ENCODE measurements around the gene CRIP2.

CRIP2 gene

DNA sequence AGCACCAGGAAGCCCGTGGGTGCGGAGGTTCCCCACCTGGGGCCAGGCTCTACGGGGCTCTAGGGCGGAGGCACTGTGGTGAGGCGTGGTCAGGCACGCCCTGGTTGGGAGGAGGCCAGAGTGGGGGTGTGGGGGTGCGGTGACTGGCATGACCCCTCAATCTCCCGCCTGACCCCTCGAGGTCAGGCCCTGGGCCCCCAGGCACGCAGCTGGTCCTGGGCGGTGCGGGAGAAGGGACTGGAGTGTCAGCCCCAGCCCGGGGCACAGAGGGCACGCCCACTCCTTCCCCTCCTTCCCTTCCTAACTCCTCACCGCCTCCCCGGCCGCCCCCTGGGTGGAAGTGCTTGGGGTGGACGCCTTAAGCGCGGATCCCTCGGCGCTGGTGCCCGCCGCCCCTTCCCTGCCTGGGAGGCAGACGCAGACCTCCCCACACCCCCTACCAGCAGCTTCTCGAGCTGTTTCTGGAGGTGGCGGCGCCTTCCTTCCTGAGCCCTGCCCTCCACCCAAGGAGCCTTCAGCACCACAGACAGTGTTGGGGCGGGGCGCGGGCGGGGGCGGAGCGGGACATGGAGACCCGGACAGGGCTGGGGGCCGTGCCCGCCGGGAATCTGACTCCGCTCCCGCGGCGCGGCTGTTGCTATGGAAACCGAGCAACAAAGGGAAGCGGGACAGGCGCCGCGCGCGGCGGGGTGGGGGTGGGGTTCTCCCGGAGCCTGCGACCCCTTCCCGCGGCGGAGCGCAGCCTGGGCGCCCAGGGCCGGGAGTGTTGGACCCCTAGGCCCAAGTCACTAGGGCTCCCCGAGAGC is 741 bp upstream of the CRIP2 start:
- TF ChIP-seq, protein P1, sequence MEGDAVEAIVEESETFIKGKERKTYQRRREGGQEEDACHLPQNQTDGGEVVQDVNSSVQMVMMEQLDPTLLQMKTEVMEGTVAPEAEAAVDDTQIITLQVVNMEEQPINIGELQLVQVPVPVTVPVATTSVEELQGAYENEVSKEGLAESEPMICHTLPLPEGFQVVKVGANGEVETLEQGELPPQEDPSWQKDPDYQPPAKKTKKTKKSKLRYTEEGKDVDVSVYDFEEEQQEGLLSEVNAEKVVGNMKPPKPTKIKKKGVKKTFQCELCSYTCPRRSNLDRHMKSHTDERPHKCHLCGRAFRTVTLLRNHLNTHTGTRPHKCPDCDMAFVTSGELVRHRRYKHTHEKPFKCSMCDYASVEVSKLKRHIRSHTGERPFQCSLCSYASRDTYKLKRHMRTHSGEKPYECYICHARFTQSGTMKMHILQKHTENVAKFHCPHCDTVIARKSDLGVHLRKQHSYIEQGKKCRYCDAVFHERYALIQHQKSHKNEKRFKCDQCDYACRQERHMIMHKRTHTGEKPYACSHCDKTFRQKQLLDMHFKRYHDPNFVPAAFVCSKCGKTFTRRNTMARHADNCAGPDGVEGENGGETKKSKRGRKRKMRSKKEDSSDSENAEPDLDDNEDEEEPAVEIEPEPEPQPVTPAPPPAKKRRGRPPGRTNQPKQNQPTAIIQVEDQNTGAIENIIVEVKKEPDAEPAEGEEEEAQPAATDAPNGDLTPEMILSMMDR (IDR thresholded peaks at IDR 0.05; ENCODE audit: low read depth, low read length): no peak

DNA sequence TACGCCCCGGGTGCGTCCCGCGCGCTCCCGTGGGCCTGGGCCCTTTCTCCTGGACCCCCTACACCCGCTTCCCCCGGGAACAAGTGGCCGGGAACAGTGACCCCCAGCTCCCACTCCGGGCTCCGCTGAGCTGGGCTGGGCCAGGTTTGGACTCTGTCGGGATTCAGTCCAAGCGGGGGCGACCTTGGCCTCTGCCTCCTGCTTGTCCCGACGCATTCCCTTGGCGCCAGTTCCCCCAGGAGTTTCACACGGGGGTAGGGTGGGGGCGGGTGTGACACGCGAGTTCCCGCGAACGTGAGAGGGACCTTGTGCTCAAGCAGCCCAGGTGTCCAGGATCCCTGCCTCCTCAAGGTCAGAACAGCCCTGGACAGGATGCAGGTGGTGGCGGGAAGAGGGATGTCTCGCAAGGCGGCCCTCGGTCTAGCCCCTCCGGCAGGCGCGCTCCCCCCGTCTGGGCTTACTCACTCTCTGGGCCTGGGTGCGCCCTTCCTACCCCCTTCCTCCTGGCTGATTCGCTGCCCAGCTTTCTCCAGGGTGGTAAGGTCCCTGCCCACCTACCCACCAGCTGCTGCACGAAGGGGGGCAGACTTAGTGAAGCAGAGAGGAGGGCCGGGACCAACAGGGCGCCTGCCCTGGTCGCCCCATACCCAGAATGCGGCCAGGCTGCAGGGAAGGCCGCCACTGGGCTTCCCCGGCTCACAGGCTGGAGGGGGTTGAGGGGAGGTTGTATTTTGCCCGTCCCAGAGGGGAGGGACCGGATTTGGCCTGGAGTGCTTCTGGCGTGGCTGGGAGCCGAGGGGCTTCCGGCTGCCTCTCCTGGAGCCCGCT is 862 bp downstream of the CRIP2 start:
- H3K4me3 ChIP-seq (ENCODE audit: low read depth, low read length): peak overlapping the region; percentile 54

More for the DNA sequence above, 741 bp upstream of the CRIP2 start:
- peak overlapping the region; percentile 55 for H3K4me3 ChIP-seq (ENCODE audit: low read depth, low read length)

DNA sequence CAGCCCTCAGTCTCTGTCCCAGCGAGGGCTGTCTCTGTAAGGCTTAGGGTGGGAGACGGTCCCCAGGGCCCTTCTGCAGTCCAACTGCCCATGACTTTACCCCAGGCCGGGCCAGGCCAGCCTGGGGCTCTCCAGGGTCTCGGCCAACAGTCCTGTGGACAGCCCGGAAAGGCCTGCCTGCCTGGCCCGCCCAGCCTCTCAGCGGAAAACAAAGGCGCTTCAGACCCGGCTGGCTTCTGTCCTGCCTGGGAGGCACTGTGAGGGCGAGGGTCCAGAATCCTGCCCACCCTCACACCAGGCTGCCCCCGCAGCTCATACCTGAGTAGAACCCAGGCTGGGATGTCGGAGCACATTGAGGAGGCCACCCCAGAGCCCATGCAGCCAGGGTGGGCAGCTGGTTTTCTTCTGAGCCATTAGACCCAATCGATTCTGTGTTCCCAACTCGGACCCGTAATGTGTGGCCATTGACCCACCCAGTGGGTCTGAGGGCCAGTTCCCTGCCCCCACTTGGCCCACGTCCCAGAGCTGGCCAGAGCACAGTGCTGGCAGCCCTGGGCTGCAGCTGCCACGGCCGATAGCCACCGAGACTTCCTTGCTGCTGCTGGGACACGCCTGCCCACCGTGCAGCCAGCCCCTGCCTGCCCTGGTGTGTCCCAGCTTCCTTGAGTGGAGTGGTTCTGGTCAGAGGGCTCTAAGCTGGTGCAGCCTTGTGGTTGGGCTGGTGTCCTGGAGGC is 1.6 kb downstream of the CRIP2 start:
- no peak overlapping the region for H3K4me3 ChIP-seq (ENCODE audit: low read depth, low read length)
- TF ChIP-seq, protein P1 (IDR thresholded peaks at IDR 0.05; ENCODE audit: low read depth, low read length): no peak

More for the DNA sequence above, 862 bp downstream of the CRIP2 start:
- TF ChIP-seq, protein P1 (IDR thresholded peaks at IDR 0.05; ENCODE audit: low read depth, low read length): no peak

- H3K4me3 ChIP-seq (ENCODE audit: low read depth, low read length): no peak overlapping the region
- TF ChIP-seq, protein P1 (IDR thresholded peaks at IDR 0.05; ENCODE audit: low read depth, low read length): no peak
Observed at GRCh38 chr14:105476831-105477659, 2.4 kb downstream of the CRIP2 start.

- TF ChIP-seq, protein P1 (IDR thresholded peaks at IDR 0.05; ENCODE audit: low read depth, low read length): no peak
- no peak overlapping the region for H3K4me3 ChIP-seq (ENCODE audit: low read depth, low read length)
Observed at GRCh38 chr14:105477660-105478397, 3.2 kb downstream of the CRIP2 start.

Data from WI38 (cell line).